Activated T-helper 2 cell treated with anti-CD3 and anti-CD28 coated beads, Interferon-gamma antibody, Interleukin-2, Interleukin-4, amounts not matched to agents 10 μg/mL and 5 μg/mL and 100 μg/mL, durations not matched to agents 14 hours and 24 hours and 36 hours (primary cell): ENCODE measurements around the gene KDM4F. TPM values are rescaled to one million over a fixed set of nuclear protein-coding genes. Genes with fewer than 3 reads are reported as not detected.

Source experiments
- DNase-seq: peaks from one replicate; pipeline ENCODE4 v3.0.0; 2021; ENCODE audit warnings: low spot score
- H3K27ac Mint-ChIP-seq: one replicate; pipeline ENCODE4 v1.8.0; 2021; ENCODE audit warnings: mixed read lengths
- H3K27me3 Mint-ChIP-seq: one replicate; pipeline ENCODE4 v1.8.0; 2021; ENCODE audit warnings: low read depth, mixed read lengths
- H3K36me3 Mint-ChIP-seq: one replicate; pipeline ENCODE4 v1.8.0; 2021; ENCODE audit warnings: low read depth, mixed read lengths
- H3K4me1 Mint-ChIP-seq: one replicate; pipeline ENCODE4 v1.8.0; 2021; ENCODE audit warnings: low read depth, mixed read lengths
- H3K4me3 Mint-ChIP-seq: one replicate; pipeline ENCODE4 v1.8.0; 2021; ENCODE audit warnings: low read depth, mild to moderate bottlenecking, moderate library complexity, mixed read lengths
- H3K9me3 Mint-ChIP-seq: one replicate; pipeline ENCODE4 v1.8.0; 2021; ENCODE audit warnings: mixed read lengths
- intact Hi-C: fragments of 100-400 bp; cut with micrococcal nuclease; formaldehyde crosslinking; loops from one replicate; pipeline ENCODE4 v1.15.1; 2023
- total RNA-seq: library from RNA; stranded (reverse); gene quantifications from 2 replicates; pipeline ENCODE4 v1.2.3, GENCODE V29; 2022

Gene KDM4F
- total RNA-seq, 1 donor from 2014 or later, result not detected

- peaks cover 21% of the 10 kb centered on the region for H3K36me3 Mint-ChIP-seq
- H3K27me3 Mint-ChIP-seq, result peaks cover 10% of the 10 kb centered on the region
- no peaks in the 10 kb centered on the region for H3K9me3 Mint-ChIP-seq
- H3K27ac Mint-ChIP-seq, result peak overlapping the region; percentile 93
- H3K4me1 Mint-ChIP-seq, result peaks cover 18% of the 10 kb centered on the region
- no peak for DNase-seq
- intact Hi-C loops, result loop anchor here (1.0 to 10.0 kb wide), 11 partner anchors 21 to 1326 kb away; partner anchors contain the start of genes C11orf54, CWC15, ENDOD1 and FAM76B
- H3K4me3 Mint-ChIP-seq, result peak overlapping the region; percentile 91
Observed at GRCh38 chr11:95067841-95068219, 18.6 kb downstream of the KDM4F start.

GRCh38 chr11:95068549-95068948, 19.3 kb downstream of the KDM4F start:
- intact Hi-C loops, result loop anchor here (1.0 to 10.0 kb wide), 10 partner anchors 21 to 1326 kb away; partner anchors contain the start of genes C11orf54, CWC15, ENDOD1 and FAM76B
- peak; percentile 73 for DNase-seq
- Mint-ChIP-seq H3K27ac (peak overlapping the region; percentile 93), H3K36me3 (peaks cover 24% of the 10 kb centered on the region), H3K27me3 (peaks cover 7% of the 10 kb centered on the region), H3K4me1 (peaks cover 20% of the 10 kb centered on the region), H3K4me3 (peak overlapping the region; percentile 91), H3K9me3 (no peaks in the 10 kb centered on the region)

GRCh38 chr11:95070471-95070870, 21.2 kb downstream of the KDM4F start:
- Mint-ChIP-seq H3K36me3 (peaks cover 24% of the 10 kb centered on the region), H3K27me3 (no peaks in the 10 kb centered on the region), H3K9me3 (no peaks in the 10 kb centered on the region), H3K4me3 (no peak overlapping the region), H3K27ac (no peak overlapping the region), H3K4me1 (peaks cover 20% of the 10 kb centered on the region)
- DNase-seq, result no peak
- intact Hi-C loops, result no loop called here

- DNase-seq, result no peak
- Mint-ChIP-seq H3K27ac (no peak overlapping the region), H3K36me3 (peaks cover 24% of the 10 kb centered on the region), H3K4me1 (peaks cover 31% of the 10 kb centered on the region), H3K4me3 (no peak overlapping the region), H3K9me3 (no peaks in the 10 kb centered on the region), H3K27me3 (no peaks in the 10 kb centered on the region)
- intact Hi-C loops, result no loop called here
Observed at GRCh38 chr11:95072948-95073347, 23.7 kb downstream of the KDM4F start.

- peaks cover 15% of the 10 kb centered on the region for H3K36me3 Mint-ChIP-seq
- H3K27me3 Mint-ChIP-seq, result no peaks in the 10 kb centered on the region
- H3K4me1 Mint-ChIP-seq, result peaks cover 33% of the 10 kb centered on the region
- H3K9me3 Mint-ChIP-seq, result no peaks in the 10 kb centered on the region
- intact Hi-C loops, result no loop called here
- no peak for DNase-seq
- H3K4me3 Mint-ChIP-seq, result no peak overlapping the region
- no peak overlapping the region for H3K27ac Mint-ChIP-seq
Observed at GRCh38 chr11:95074792-95075563, 25.8 kb downstream of the KDM4F start.

GRCh38 chr11:95076416-95076815, 27.2 kb downstream of the KDM4F start:
- Mint-ChIP-seq H3K4me1 (peaks cover 27% of the 10 kb centered on the region), H3K27ac (no peak overlapping the region), H3K27me3 (no peaks in the 10 kb centered on the region), H3K9me3 (no peaks in the 10 kb centered on the region), H3K4me3 (no peak overlapping the region), H3K36me3 (peaks cover 8% of the 10 kb centered on the region)
- intact Hi-C loops, result no loop called here
- no peak for DNase-seq

GRCh38 chr11:95076981-95077380, 27.8 kb downstream of the KDM4F start:
- Mint-ChIP-seq H3K4me1 (peaks cover 27% of the 10 kb centered on the region), H3K9me3 (no peaks in the 10 kb centered on the region), H3K36me3 (peaks cover 8% of the 10 kb centered on the region), H3K27ac (no peak overlapping the region), H3K27me3 (no peaks in the 10 kb centered on the region), H3K4me3 (no peak overlapping the region)
- no peak for DNase-seq
- intact Hi-C loops, result no loop called here

GRCh38 chr11:95078526-95078925, 29.3 kb downstream of the KDM4F start:
- DNase-seq, result no peak
- H3K27me3 Mint-ChIP-seq, result no peaks in the 10 kb centered on the region
- H3K9me3 Mint-ChIP-seq, result no peaks in the 10 kb centered on the region
- H3K27ac Mint-ChIP-seq, result no peak overlapping the region
- H3K4me1 Mint-ChIP-seq, result peaks cover 31% of the 10 kb centered on the region
- intact Hi-C loops, result no loop called here
- no peaks in the 10 kb centered on the region for H3K36me3 Mint-ChIP-seq
- H3K4me3 Mint-ChIP-seq, result no peak overlapping the region

GRCh38 chr11:95081010-95081409, 31.8 kb downstream of the KDM4F start:
- H3K9me3 Mint-ChIP-seq, result no peaks in the 10 kb centered on the region
- no peak overlapping the region for H3K4me3 Mint-ChIP-seq
- DNase-seq, result no peak
- intact Hi-C loops, result no loop called here
- H3K27ac Mint-ChIP-seq, result no peak overlapping the region
- H3K36me3 Mint-ChIP-seq, result no peaks in the 10 kb centered on the region
- no peaks in the 10 kb centered on the region for H3K27me3 Mint-ChIP-seq
- peaks cover 48% of the 10 kb centered on the region for H3K4me1 Mint-ChIP-seq

- Mint-ChIP-seq H3K27me3 (no peaks in the 10 kb centered on the region), H3K4me3 (no peak overlapping the region), H3K27ac (no peak overlapping the region), H3K36me3 (no peaks in the 10 kb centered on the region), H3K9me3 (no peaks in the 10 kb centered on the region), H3K4me1 (peaks cover 46% of the 10 kb centered on the region)
- DNase-seq, result no peak
- intact Hi-C loops, result no loop called here
Observed at GRCh38 chr11:95081412-95081811, 32.2 kb downstream of the KDM4F start.

GRCh38 chr11:95082576-95083001, 33.4 kb downstream of the KDM4F start:
- H3K27ac Mint-ChIP-seq, result no peak overlapping the region
- intact Hi-C loops, result no loop called here
- no peaks in the 10 kb centered on the region for H3K9me3 Mint-ChIP-seq
- peaks cover 37% of the 10 kb centered on the region for H3K4me1 Mint-ChIP-seq
- H3K4me3 Mint-ChIP-seq, result no peak overlapping the region
- DNase-seq, result no peak
- no peaks in the 10 kb centered on the region for H3K36me3 Mint-ChIP-seq
- no peaks in the 10 kb centered on the region for H3K27me3 Mint-ChIP-seq

GRCh38 chr11:95084509-95084908, 35.3 kb downstream of the KDM4F start:
- H3K4me1 Mint-ChIP-seq, result peaks cover 41% of the 10 kb centered on the region
- intact Hi-C loops, result no loop called here
- DNase-seq, result no peak
- no peaks in the 10 kb centered on the region for H3K9me3 Mint-ChIP-seq
- peaks cover 3% of the 10 kb centered on the region for H3K36me3 Mint-ChIP-seq
- H3K27me3 Mint-ChIP-seq, result no peaks in the 10 kb centered on the region
- peak overlapping the region; percentile 11 for H3K27ac Mint-ChIP-seq
- H3K4me3 Mint-ChIP-seq, result no peak overlapping the region

GRCh38 chr11:95085117-95085816, 36.0 kb downstream of the KDM4F start:
- no peaks in the 10 kb centered on the region for H3K9me3 Mint-ChIP-seq
- no peak overlapping the region for H3K4me3 Mint-ChIP-seq
- intact Hi-C loops, result loop anchor here (5.0 kb wide), 3 partner anchors 147 to 632 kb away; partner anchors contain the start of gene SESN3
- H3K27me3 Mint-ChIP-seq, result no peaks in the 10 kb centered on the region
- H3K36me3 Mint-ChIP-seq, result peaks cover 3% of the 10 kb centered on the region
- H3K27ac Mint-ChIP-seq, result peak overlapping the region; percentile 15
- H3K4me1 Mint-ChIP-seq, result peaks cover 42% of the 10 kb centered on the region
- DNase-seq, result no peak
